ENCODE data around the gene MALRD1.

- no peak for TF ChIP-seq CTCF (IDR thresholded peaks at IDR 0.05)
- no peak for TF ChIP-seq POLR2A (IDR thresholded peaks at IDR 0.05)
These were observed 656.6 kb downstream of the MALRD1 start for GRCh38 chr10:19705250-19705649.
